ENCODE measurements around the gene MYG1.

MYG1 gene, protein sequence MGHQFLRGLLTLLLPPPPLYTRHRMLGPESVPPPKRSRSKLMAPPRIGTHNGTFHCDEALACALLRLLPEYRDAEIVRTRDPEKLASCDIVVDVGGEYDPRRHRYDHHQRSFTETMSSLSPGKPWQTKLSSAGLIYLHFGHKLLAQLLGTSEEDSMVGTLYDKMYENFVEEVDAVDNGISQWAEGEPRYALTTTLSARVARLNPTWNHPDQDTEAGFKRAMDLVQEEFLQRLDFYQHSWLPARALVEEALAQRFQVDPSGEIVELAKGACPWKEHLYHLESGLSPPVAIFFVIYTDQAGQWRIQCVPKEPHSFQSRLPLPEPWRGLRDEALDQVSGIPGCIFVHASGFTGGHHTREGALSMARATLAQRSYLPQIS

GRCh38 chr12:53299454-53300180, at the start of gene MYG1:
Gene MYG1 (plus strand): TSS chr12:53299695. CDS start chr12:53299738, 43 bp downstream.
- peaks cover 58% of the 10 kb centered on the region for H3K79me2 ChIP-seq (ENCODE audit: control insufficient read depth, insufficient read depth, low read length, unreplicated experiment)
- no peak within 1 kb of the TSS for H2AFZ ChIP-seq (ENCODE audit: low read length, unreplicated experiment)
- peaks cover 6% of the 10 kb centered on the region for H3K36me3 ChIP-seq (ENCODE audit: insufficient read depth, low read length)
- H3K27ac ChIP-seq (ENCODE audit: low read depth, low read length): peak within 1 kb of the TSS; percentile 100
- peak within 1 kb of the TSS; percentile 91 for H3K4me3 ChIP-seq (ENCODE audit: low read depth, low read length)
- H3K27me3 ChIP-seq (ENCODE audit: insufficient read depth, low read length): no peaks in the 10 kb centered on the region
- peaks cover 59% of the 10 kb centered on the region for H3K4me1 ChIP-seq (ENCODE audit: control insufficient read depth, insufficient read depth, low read length, unreplicated experiment)

- Histone ChIP-seq H3K4me1 (ENCODE audit: control insufficient read depth, insufficient read depth, low read length, unreplicated experiment) (peaks cover 11% of the 10 kb centered on the region), H3K27ac (ENCODE audit: low read depth, low read length) (peak overlapping the region; percentile 62), H3K4me3 (ENCODE audit: low read depth, low read length) (peak overlapping the region; percentile 90), H2AFZ (ENCODE audit: low read length, unreplicated experiment) (peak overlapping the region; percentile 94), H3K79me2 (ENCODE audit: control insufficient read depth, insufficient read depth, low read length, unreplicated experiment) (peaks cover 17% of the 10 kb centered on the region), H3K36me3 (ENCODE audit: insufficient read depth, low read length) (no peaks in the 10 kb centered on the region), H3K27me3 (ENCODE audit: insufficient read depth, low read length) (no peaks in the 10 kb centered on the region)
Measured at GRCh38 chr12:53251477-53252348, 47.8 kb upstream of the MYG1 start.

- Histone ChIP-seq H3K4me1 (ENCODE audit: control insufficient read depth, insufficient read depth, low read length, unreplicated experiment) (peaks cover 11% of the 10 kb centered on the region), H2AFZ (ENCODE audit: low read length, unreplicated experiment) (peak overlapping the region; percentile 94), H3K79me2 (ENCODE audit: control insufficient read depth, insufficient read depth, low read length, unreplicated experiment) (peaks cover 17% of the 10 kb centered on the region), H3K27ac (ENCODE audit: low read depth, low read length) (peak overlapping the region; percentile 62), H3K36me3 (ENCODE audit: insufficient read depth, low read length) (no peaks in the 10 kb centered on the region), H3K4me3 (ENCODE audit: low read depth, low read length) (peak overlapping the region; percentile 90), H3K27me3 (ENCODE audit: insufficient read depth, low read length) (no peaks in the 10 kb centered on the region)
Measured at GRCh38 chr12:53252349-53252916, 47.1 kb upstream of the MYG1 start.

DNA sequence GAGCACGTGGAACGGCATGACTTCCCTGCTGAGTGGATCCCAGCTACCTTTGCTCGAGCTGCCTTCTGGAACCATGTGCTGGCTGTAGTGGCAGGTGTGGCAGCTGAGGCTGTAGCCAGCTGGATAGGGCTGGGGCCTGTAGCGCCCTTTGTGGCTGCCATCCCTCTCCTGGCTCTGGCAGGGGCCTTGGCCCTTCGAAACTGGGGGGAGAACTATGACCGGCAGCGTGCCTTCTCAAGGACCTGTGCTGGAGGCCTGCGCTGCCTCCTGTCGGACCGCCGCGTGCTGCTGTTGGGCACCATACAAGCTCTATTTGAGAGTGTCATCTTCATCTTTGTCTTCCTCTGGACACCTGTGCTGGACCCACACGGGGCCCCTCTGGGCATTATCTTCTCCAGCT, 46.2 kb upstream of the MYG1 start:
- Histone ChIP-seq H3K36me3 (ENCODE audit: insufficient read depth, low read length) (no peaks in the 10 kb centered on the region), H3K27me3 (ENCODE audit: insufficient read depth, low read length) (no peaks in the 10 kb centered on the region), H3K4me1 (ENCODE audit: control insufficient read depth, insufficient read depth, low read length, unreplicated experiment) (peaks cover 11% of the 10 kb centered on the region), H3K27ac (ENCODE audit: low read depth, low read length) (no peak overlapping the region), H2AFZ (ENCODE audit: low read length, unreplicated experiment) (no peak overlapping the region), H3K4me3 (ENCODE audit: low read depth, low read length) (peak overlapping the region; percentile 90), H3K79me2 (ENCODE audit: control insufficient read depth, insufficient read depth, low read length, unreplicated experiment) (peaks cover 17% of the 10 kb centered on the region)

- no peak overlapping the region for H2AFZ ChIP-seq (ENCODE audit: low read length, unreplicated experiment)
- H3K27me3 ChIP-seq (ENCODE audit: insufficient read depth, low read length): no peaks in the 10 kb centered on the region
- H3K4me3 ChIP-seq (ENCODE audit: low read depth, low read length): no peak overlapping the region
- H3K4me1 ChIP-seq (ENCODE audit: control insufficient read depth, insufficient read depth, low read length, unreplicated experiment): peaks cover 11% of the 10 kb centered on the region
- H3K27ac ChIP-seq (ENCODE audit: low read depth, low read length): no peak overlapping the region
- H3K36me3 ChIP-seq (ENCODE audit: insufficient read depth, low read length): no peaks in the 10 kb centered on the region
- peaks cover 17% of the 10 kb centered on the region for H3K79me2 ChIP-seq (ENCODE audit: control insufficient read depth, insufficient read depth, low read length, unreplicated experiment)
Measured at GRCh38 chr12:53254816-53255545, 44.5 kb upstream of the MYG1 start.

- H3K36me3 ChIP-seq (ENCODE audit: insufficient read depth, low read length): no peaks in the 10 kb centered on the region
- no peak overlapping the region for H2AFZ ChIP-seq (ENCODE audit: low read length, unreplicated experiment)
- H3K79me2 ChIP-seq (ENCODE audit: control insufficient read depth, insufficient read depth, low read length, unreplicated experiment): peaks cover 17% of the 10 kb centered on the region
- no peaks in the 10 kb centered on the region for H3K27me3 ChIP-seq (ENCODE audit: insufficient read depth, low read length)
- H3K4me1 ChIP-seq (ENCODE audit: control insufficient read depth, insufficient read depth, low read length, unreplicated experiment): peaks cover 9% of the 10 kb centered on the region
- H3K27ac ChIP-seq (ENCODE audit: low read depth, low read length): no peak overlapping the region
- no peak overlapping the region for H3K4me3 ChIP-seq (ENCODE audit: low read depth, low read length)
Measured at GRCh38 chr12:53255996-53256395, 43.5 kb upstream of the MYG1 start.

DNA sequence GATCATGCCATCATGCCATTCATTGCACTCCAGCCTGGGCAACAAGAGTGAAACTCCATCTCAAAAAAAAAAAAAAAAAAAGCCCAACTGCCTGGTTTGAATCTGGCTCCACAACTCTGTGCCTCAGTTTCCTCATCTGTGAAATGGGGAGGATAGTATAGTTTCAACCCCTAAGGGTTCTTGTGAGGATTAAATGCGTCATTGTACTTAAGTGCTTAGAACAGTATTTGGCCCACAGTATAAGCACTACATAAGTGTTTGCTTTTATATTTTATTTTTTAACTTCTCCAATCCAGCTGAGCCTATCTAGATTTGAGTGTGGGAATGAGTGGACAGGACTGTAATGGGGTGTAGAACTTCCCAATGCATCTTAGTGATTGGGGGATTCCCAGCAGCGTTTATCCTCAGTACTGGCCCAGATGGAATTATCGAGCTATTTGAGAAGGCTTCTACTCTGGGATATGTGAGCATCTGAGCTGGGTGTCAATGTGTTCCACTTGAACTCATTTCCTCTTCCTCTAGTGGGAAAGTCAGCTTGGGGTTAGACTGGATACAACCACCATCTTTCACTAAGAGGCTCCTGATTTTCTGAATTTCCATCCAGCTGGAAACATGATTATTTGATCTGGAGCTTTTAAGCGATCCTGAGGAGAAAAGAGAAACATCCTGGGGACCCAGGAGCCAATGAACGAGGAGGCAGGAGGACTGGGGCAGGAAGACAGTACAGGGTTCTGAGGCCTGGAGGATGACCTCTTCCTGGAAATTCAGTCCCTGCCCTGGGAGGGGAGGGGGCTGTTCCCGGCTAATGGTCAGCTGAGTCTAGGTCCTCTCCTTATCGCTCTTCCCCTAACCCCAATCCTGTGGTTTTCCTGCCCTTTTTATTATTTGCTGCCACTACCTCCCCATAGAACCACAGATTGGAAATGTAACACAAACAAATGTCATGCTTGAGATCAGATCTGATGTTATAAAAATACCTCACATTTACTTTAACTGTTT, 40.7 kb upstream of the MYG1 start:
- Histone ChIP-seq H3K27me3 (ENCODE audit: insufficient read depth, low read length) (no peaks in the 10 kb centered on the region), H3K36me3 (ENCODE audit: insufficient read depth, low read length) (no peaks in the 10 kb centered on the region), H2AFZ (ENCODE audit: low read length, unreplicated experiment) (no peak overlapping the region), H3K4me1 (ENCODE audit: control insufficient read depth, insufficient read depth, low read length, unreplicated experiment) (no peaks in the 10 kb centered on the region), H3K79me2 (ENCODE audit: control insufficient read depth, insufficient read depth, low read length, unreplicated experiment) (peaks cover 2% of the 10 kb centered on the region), H3K4me3 (ENCODE audit: low read depth, low read length) (no peak overlapping the region), H3K27ac (ENCODE audit: low read depth, low read length) (no peak overlapping the region)

DNA sequence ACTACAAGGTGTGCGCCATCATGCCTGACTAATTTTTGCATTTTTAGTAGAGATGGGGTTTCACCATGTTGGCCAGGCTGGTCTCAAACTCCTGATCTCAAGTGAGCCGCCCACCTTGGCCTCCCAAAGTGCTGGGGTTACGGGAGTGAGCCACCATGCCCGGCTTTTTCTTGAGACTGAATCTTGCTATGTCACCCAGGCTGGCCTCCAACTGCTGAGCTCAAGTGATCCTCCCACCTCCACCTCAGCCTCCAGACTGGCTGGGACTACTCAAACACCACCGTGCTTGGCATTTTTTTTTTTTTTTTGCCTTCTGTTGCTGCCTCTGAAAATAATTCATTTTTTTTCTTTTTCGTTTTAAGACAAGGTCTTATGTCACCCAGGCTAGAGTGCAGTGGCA, 39.6 kb upstream of the MYG1 start:
- no peaks in the 10 kb centered on the region for H3K36me3 ChIP-seq (ENCODE audit: insufficient read depth, low read length)
- no peak overlapping the region for H3K27ac ChIP-seq (ENCODE audit: low read depth, low read length)
- no peaks in the 10 kb centered on the region for H3K4me1 ChIP-seq (ENCODE audit: control insufficient read depth, insufficient read depth, low read length, unreplicated experiment)
- no peak overlapping the region for H3K4me3 ChIP-seq (ENCODE audit: low read depth, low read length)
- H2AFZ ChIP-seq (ENCODE audit: low read length, unreplicated experiment): no peak overlapping the region
- H3K79me2 ChIP-seq (ENCODE audit: control insufficient read depth, insufficient read depth, low read length, unreplicated experiment): no peaks in the 10 kb centered on the region
- no peaks in the 10 kb centered on the region for H3K27me3 ChIP-seq (ENCODE audit: insufficient read depth, low read length)

GRCh38 chr12:53265783-53266182, 33.7 kb upstream of the MYG1 start:
- Histone ChIP-seq H3K27ac (ENCODE audit: low read depth, low read length) (no peak overlapping the region), H3K4me1 (ENCODE audit: control insufficient read depth, insufficient read depth, low read length, unreplicated experiment) (peaks cover 19% of the 10 kb centered on the region), H3K36me3 (ENCODE audit: insufficient read depth, low read length) (no peaks in the 10 kb centered on the region; the same call in 1 of the 2 replicates), H3K4me3 (ENCODE audit: low read depth, low read length) (no peak overlapping the region), H2AFZ (ENCODE audit: low read length, unreplicated experiment) (no peak overlapping the region), H3K27me3 (ENCODE audit: insufficient read depth, low read length) (no peaks in the 10 kb centered on the region), H3K79me2 (ENCODE audit: control insufficient read depth, insufficient read depth, low read length, unreplicated experiment) (peaks cover 23% of the 10 kb centered on the region)
